ENCODE measurements around the gene FAM53A. TPM values are rescaled to one million over a fixed set of nuclear protein-coding genes. Genes with fewer than 3 reads are reported as not detected.

FAM53A gene
- total RNA-seq, 1 experiment from 2014 or later, result 7.3 TPM

DNA sequence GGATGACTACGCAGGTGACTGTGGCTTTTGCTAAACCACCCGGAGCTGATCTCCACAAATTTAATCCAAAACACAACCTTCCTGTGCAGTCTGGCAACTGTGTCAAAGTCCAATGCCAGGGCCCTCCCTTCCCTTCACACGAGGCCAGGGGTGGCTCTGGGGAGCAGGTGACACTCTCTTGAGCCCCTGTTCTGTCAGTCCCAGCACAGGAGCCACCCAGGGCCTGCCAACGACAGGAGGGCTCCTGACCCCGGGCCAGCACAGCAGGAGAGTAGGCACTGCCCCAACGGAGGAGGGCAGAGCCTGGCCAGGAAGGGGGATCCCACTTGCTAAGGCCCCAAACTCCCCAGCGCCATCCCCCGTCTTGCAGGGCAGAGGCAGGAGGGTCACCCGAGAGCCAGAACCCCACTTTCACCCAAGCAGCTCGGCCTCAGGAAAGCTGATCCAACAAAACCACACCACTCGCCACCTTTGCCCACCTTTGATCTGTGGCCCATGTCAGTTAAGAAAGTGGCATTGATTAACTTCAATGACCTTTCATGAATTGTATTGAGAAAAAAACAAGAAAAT lies 44.7 kb downstream of the FAM53A start:
- no peak for DNase-seq (ENCODE audit: low read depth)

DNA sequence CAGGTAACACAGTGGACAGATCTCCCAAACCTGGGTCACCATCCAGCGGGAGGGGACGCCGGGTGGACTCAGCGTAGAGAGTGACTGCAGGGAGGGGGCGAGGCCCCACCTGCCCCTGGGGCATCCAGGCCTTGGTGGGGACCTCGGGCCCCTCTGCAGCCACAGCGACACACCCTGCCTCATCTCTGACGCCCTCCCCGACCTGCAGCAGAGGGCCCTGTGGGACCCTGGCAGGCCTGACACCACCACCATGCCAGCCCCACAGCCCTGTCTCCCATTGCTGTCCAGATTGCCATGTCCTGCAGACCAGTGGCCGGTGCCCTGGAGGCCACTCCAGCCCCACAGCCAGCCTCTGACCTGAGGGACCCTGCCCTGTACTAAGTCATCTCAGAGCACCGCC lies 45.2 kb downstream of the FAM53A start:
- DNase-seq (ENCODE audit: low read depth), result no peak

DNA sequence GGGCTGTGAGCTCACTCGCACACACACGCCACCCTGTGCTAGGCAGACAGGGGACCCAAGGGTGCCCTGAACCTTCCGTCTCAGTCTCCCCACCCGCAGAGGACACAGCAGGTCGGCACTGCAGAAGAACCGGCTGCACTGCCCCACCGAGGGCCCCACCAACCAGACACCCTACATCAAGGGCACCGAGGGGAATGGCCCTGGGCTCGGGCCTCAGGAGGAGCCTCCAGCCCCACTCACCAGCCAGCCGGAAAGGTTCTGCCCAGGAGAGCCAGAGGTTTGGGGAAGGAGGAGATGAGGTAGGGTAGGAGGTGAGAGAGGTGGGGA lies 45.9 kb downstream of the FAM53A start:
- DNase-seq (ENCODE audit: low read depth), result no peak

DNA sequence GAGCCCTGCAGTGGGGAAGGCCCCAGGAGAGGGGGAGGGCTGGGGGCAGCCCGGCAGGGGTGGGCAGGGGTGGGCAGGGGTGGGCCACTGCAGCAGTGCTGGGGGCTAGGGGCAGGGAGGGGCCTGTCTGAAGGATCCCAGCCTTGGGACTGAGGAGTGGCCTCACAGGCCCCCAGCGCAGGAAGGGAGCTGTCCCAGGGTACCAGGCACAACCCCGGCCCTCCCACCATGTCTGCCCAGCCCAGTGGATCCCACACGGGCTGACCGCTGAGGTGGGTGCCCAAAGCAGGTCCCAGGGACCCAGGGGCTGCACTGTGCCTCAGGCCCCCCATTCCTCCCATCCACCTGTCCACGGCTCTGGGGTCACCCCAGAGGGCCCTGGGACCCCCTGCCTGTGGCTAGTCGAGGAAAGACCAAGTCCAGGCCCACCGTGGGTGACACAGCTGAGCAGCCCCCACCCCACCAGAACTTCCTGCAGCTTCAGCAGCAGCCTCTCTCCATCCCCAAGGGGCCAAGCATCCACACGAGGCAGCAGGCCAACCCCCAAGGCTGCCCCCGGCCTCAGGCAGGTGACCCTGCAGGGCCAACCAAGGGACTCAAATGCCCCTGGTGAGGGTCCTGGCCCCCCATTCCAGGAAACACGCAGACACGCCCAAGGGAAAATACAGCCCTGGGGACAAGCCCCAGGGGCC lies 46.4 kb downstream of the FAM53A start:
- DNase-seq (ENCODE audit: low read depth), result no peak

DNA sequence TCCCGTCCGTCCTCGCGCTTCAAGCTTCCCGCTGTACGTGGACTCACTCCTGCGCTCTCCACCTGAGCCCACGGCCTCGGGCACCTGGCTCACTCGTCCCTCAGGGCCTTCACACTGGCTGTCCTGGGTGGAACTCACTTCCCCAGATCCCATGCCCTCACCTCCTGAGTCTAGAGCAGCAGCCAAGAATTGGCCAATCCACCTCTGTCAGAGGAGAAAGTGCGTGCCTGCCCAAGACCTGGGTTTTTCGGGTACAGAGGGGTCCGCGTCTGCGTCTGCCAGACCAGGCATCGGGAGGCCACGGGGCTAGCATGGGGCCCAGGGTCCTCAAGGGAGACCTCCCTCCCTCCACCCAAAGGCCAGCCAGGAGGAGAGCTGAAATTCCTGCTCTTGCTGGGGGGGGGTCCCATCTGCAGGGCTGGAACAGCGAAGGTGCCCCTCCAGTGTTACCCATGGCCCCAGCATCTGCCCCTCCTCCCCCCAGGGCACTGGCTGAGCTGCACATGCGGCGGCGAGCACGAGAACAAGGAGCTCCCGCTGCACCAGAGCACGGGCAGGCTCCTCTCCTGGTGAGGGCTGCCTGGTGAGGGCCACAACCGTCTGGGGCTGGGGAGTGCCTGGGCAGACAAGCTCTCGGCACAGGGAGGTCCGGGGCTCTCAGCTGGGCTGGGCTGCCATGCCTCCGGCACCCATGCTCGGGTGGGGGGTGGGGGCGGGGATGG lies 47.5 kb downstream of the FAM53A start:
- no peak for DNase-seq (ENCODE audit: low read depth)

DNA sequence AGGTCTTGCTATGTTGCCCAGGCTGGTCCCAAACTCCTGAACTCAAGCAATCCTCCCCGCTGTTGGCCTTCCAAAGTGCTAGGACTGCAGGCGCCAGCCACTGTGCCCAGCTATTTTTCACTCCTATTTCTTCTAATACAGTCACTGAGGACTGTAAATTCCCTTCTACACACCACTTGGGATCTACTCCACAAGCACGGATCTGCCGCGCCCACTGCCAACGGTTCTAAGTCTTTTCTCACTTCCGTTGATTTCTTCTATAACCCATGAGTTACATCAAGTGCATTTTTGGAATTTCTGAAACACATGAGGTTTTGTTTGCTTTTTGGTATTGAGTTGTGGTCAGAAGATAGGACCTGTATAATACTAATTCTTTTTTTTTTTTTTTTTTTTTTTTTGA lies 48.6 kb downstream of the FAM53A start:
- DNase-seq (ENCODE audit: low read depth), result no peak

DNA sequence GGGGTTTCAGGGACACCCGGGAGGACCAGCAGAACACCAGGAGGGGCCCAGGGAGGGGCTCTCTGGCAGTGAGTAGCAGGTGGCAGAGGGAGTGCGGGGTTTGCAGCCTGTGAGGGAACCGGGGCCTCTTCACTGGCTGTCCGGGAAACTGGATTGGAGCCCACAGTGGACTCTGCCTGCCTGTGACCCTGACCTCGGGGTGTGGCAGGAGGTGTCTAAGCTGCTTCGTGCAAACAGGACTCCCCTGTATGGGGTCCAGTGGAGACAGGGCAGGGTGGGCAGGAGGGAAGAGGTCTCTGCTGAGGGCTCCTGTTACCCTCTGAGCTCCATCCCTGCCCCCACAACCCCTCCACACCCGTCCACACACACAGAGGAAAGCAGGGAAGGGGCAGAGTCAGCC lies 50.1 kb downstream of the FAM53A start:
- no peak for DNase-seq (ENCODE audit: low read depth)

DNA sequence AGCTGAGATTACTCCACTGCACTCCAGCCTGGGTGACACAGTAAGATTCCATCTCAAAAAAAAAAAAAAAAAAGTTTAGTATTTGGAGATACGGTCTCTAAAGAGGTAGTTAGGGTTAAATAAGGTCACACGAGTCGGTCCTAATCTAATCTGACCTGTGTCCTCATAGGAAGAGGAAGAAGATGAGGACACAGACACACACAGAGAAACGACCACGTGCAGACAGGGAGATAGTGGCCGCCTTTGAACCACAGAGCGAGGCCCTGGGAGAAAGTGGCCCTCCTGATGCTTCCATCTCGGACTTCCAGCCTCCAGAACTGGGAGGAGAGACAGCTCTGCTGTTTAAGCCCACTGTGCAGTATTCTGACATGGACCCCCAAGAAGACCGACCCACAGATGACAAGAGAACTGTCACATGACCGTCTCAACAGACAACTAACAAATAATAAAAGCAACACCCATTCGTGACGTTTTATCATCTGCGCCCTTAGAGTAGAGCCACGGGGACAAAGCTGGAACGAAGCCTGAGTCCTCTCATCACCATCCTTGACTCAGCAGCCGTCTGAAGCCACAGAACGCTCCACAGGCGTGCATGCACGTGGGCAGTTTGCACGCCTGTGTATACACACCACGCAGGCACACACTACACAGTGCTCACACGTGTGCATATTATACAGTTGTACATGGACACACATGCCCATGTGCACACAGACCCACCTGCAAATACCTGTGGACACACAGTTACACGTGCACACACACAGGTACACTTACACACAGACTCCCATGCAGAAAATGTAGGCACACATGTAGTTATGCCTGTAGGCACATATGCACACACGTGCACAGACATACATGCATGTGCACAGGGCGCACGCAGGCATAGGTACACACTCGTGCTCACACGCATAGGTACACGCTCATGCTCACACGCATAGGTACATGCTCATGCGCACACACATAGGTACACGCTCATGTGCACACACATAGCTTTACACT lies 51.7 kb downstream of the FAM53A start:
- DNase-seq (ENCODE audit: low read depth), result no peak

DNA sequence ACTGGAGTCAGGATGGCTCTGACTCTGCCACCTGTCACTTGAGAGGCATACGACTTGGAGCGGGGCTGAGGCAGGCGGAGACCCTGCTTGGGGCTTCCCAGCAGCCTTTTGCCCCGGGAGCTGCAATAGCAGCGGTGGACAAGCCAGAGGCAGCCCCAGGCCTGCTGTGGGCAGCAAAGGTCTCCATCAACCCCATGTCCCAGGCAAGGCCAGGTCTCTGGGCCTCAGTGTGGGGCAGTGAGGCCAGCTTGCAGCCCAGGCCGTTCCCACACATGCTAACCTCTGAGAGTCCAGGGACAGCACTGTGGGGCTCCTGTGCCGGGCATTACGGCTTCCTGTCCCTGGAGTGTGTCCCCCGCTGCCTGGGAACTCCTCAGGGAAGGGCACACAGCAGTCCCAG lies 53.0 kb downstream of the FAM53A start:
- no peak for DNase-seq (ENCODE audit: low read depth)

DNA sequence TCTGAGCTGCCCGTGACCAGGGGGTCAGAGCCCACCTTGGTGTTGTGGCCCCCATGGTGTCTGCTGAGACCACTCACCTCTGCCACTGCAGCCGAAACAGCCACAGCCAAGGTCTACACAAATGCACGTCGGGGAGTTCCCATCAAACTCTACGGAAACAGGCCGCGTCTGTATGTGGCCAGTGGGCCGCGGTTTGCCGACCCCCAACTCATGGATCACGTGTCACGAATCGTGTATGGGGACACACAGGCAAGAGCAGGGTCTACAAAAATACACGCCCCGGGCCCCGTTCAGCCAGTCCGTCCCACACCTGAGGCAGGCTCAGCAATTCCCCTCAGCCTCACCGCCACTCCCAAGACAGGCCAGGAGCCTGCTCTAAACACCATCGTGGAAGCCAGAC lies 53.8 kb downstream of the FAM53A start:
- no peak for DNase-seq (ENCODE audit: low read depth)

DNA sequence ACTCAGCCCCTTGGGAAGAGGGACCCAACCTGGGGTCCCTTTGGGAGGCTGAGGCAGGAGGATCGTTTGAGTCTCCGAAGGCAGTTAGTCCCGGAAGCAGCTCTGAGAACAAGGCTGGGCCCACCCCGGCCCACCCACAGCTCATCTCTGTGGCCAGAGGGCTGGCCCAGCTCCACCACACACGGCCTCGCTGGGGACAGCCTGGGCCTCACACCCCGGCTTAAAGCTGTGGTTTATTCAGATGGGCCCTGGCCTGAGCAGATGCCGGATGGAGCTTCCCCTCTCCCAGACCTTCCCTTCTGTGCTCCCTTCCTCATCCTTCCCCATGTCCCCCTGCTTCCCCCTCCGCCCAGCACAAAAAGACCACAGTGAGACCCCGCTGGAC lies 54.4 kb downstream of the FAM53A start:
- no peak for DNase-seq (ENCODE audit: low read depth)

DNA sequence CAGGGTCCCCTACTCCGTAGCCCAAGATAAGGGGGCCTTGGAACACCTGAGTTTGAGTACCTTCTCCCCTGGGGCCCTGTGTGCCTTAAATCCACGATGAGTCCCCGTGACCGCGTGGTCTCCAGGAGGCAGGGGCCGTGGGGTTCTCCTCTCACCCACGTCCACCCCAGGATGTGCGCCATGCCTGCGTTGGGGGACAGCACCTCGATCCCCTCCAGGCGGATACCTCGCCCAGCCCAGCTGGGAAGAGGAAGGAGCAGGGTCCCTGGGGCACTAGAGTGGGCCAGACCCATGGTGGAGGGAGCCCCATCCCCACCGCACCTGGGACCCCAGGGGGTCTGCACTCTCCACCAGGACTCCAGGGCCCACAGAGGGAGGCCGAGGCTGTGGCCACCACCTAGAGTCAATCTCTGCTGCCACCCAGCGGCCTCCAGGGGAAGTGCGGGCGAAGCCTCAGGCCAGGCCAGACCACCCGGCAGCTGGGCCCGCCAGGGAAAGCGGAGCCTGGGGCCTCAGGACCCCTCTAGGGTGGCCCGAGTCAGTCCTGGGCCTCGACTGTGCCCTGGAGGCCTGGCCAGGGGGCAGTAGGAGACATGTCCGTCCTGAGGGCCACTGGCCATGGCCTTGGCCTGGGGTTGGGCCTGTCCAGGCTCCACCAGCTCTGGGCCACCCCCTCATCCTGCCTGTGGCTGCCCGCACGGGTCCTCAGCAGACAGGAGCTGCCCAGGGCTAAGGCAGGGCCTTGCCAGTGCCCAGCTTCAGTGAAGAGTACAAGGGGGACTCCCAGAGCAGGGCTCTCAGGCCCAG lies 55.0 kb downstream of the FAM53A start:
- peak; percentile 21 for DNase-seq (ENCODE audit: low read depth)

DNA sequence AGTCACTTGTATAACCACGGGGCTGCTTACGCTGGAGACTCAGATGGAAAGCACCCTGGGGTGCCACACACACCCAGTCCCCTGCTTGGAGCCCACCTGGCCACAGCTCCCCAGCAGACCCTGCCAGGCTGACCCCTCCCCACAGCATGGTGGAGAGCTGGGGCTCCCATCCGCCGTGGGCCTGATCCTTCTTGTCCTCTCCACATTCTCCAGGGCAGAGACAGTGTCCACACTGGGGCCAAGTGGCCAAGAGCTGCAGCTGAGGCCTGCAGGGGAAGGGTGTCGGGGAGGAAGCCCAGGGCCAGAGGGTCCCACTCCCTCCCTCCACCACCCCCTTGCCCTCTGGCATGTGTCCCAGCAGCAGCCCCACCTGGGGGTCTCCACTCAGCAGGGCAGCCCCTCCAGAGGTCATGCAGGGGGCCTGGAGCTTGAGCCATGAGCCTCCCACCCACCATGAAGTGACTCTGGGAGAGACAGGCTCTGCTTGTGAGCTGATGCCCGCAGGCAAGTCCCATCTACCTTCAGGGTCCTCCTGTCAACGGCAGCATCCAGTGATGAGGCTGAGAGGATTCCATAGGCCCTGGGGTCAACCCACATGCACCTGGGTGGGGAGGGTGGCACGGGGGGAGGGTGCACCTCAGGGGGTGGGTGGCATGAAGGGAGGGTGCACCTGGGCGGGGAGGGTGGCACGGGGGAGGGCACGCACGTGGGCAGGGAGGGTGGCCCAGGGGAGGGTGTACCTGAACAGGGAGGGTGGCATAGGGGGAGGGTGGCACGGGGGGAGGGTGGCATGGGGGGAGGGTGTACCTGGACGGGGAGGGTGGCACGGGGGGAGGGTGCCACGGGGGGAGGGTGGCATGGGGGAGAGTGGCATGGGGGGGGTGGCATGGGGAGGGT lies 56.4 kb downstream of the FAM53A start:
- DNase-seq (ENCODE audit: low read depth), result no peak

DNA sequence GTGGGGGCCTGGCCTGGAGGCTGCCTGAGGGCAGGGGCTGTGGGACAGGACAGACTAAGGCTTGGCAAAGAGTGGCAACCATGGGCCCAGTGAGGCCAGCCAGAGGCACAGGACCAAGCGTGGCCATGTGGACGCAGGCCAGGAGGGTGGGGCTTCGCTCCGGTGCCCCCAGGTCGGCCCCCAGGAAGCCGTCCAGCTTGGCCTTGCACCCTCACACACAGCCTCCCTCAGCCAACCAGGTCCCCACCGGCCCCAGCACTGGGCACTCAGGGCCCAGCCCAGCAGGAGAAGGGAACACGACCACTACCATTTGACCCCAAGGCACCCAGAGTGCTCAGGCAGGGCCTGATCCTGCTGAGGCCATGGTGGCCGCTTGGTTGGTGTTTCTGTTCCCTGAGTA lies 57.2 kb downstream of the FAM53A start:
- DNase-seq (ENCODE audit: low read depth), result no peak

DNA sequence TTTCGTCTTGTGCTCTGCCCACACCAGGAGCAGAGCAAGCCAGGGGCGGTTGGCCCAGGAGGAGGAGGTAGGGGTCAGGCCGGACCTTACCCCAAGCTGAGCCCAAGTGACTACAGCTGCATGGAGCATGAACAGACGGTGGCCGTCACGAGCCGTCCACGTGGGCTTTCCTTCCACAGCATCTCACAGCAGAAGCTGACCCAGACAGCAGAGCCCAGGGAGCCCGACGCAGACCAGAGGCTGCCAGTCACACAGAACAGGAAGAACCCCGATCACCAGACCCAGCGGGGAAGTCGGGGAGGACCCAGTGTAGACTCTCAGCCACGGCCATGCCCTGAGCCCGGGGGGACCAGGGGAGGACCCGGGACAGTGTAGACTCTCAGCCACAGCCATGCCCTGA lies 58.0 kb downstream of the FAM53A start:
- no peak for DNase-seq (ENCODE audit: low read depth)

DNA sequence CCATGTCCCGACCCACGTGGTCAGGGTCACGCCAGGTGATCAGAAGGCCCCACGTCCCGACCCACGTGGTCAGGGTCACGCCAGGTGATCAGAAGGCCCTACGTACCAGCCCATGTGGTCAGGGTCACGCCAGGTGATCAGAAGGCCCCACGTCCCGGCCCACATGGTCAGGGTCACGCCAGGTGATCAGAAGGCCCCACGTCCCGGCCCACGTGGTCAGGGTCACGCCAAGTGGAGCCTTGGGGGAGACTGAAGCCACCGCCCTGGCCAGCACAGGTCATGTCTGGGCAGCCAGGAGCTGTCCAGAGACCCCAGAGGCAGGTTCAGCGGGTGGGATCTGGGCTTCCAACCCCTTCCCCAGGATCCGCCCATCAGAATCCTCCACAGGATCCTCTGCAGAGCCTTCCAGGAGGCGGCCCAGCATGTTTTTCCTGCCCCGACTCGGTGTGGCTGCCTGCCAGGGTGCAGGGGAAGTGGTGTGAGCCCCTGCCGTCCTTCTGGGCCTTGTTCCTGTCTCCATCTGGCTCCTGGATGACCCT lies 58.4 kb downstream of the FAM53A start:
- DNase-seq (ENCODE audit: low read depth), result no peak

DNA sequence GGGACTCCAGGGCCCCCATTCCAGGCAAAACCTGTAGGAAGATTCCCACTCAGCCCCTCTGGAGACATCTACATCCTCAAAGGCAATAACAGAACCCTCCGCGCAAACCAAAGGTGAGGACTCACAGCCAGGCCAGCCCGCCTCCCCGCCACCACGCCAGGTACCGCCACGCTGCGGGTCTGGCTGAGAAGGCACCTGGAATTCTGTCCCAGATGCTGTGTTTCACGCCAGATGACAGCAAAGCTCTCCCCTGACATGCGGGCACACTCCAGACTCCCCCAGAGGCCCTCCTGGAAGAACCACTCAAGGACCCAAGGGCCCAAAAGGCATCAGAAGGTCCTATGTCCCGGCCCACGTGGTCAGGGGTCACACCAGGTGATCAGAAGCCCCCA lies 59.6 kb downstream of the FAM53A start:
- DNase-seq (ENCODE audit: low read depth), result no peak

DNA sequence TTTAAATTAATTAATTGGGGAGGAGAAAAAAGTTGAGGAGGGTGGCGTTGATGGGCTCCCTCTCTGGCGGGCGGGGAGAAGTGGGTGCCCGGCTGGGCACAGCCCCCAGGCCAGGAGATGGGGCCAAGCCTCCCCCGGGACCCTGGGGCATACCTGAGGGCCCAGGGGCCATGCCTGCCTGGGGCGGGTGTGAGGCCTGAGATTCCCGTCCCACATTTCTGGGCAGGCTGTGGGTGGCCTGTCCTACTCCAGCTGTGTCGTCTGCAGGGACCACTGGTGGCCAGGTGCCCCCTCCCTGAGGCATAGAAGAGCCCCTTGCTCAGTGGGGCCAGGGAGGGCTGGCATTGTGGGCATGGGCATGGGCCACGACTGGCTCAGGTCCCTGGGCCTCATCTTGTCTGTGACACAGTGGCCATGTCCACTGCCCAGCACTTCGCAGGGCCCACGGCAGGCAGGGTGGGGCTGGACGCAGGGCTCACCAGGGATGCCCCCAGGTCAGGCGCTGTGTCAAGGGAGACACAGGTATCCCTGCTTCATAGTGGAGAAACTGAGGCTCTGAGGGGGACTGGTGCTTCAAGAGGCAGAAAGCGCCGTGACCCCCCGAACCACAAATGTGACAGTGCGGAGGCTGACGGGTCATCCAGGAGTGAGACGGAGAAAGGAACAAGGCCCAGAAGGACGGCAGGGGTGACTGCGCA lies 60.1 kb downstream of the FAM53A start:
- DNase-seq (ENCODE audit: low read depth), result no peak

DNA sequence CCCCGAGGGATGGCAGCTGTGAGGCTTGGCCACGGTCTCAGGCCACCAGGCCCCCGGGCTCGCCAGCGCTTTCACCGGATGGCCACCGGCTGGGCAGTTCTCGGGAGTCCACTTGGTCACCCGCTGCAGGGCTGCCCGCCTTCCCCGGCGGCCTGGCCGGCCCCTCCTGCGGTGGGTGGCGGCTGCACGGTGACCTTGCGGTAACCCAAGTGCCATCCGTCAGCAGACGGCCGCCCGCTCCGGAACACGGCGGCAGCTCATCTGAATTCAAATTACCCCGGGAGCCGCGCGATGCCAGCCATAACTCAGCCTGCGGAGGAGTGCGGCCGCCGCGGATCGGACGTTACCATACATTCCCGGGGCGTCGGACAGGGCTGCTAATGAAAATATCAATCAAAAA lies 60.7 kb downstream of the FAM53A start:
- DNase-seq (ENCODE audit: low read depth), result no peak

DNA sequence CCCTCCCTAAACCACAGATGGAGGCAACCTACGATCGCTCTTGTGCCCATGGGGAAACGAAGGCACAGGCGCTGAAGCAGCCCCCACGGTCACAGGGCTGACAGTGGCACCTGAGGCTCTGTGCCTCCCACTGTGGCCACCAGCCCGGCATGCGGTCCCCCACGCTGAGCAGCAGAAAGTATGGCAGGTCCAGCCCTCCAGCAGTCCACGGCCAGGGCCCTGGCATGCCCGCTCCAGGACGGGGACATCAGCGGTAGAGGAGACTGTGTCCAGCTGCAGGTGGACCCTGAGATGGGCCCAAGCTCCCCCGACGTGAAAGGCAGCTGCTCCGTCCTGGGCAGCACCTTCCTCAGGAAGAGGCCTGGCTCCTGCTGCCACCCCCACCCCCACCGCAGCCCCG lies 61.2 kb downstream of the FAM53A start:
- DNase-seq (ENCODE audit: low read depth), result no peak
